Right lobe of liver (tissue), 4 donors: Measurements from ENCODE around the gene ALOX12.

Experiments used
- CTCF ChIP-seq, 4 donors: fragments of 200-600 bp in 3 of 4; fragments of 450-650 bp in 1 of 4; IDR thresholded peaks; one replicate each; pipeline versions ENCODE4 v1.5.1 to v1.8.0; 2016 to 2022; ENCODE audit warnings: antibody characterized with exemption in 4 of 4, mild to moderate bottlenecking in 2 of 4
- POLR2A ChIP-seq: fragments of 450-650 bp; IDR thresholded peaks from one replicate; pipeline ENCODE4 v1.6.1; 2017; ENCODE audit warnings: antibody characterized with exemption, mild to moderate bottlenecking
- donor health status: DM: no; HTN: no; CAD: no.
- donor health status: DM: no; HTN: no; CAD: no.
- donor health status: DM: no; HTN: yes; CAD: no.

- TF ChIP-seq CTCF (IDR thresholded peaks at IDR 0.05) (no peak), POLR2A (no peak)
Measured at GRCh38 chr17:7034955-7035590, 39.2 kb downstream of the ALOX12 start.
